Upper lobe of left lung (tissue), 4 donors: ENCODE data around the gene FH.

Source experiments
- EP300 ChIP-seq, 4 donors: sonication (generic); formaldehyde crosslinking; IDR thresholded peaks; one replicate each; pipeline ENCODE4 v1.5.1; 2017; ENCODE audit warnings: antibody characterized with exemption in 4 of 4, control low read depth in 2 of 4
- POLR2A ChIP-seq, 4 donors: fragments of 450-650 bp; IDR thresholded peaks; one replicate each; pipeline ENCODE4 v1.5.1; 2016 to 2017; ENCODE audit warnings: antibody characterized with exemption in 4 of 4, mild to moderate bottlenecking in 2 of 4
- POLR2AphosphoS5 ChIP-seq, 2 donors: sonication (generic); formaldehyde crosslinking; IDR thresholded peaks; one replicate each; pipeline ENCODE4 v1.5.1; 2017; ENCODE audit warnings: antibody characterized with exemption in 2 of 2
- TF ChIP-seq, protein P1 (sequence below), 6 experiments: fragments of 450-650 bp in 4 of 6; fragments of 200-600 bp in 2 of 6; sonication (generic) in 2 of 6; IDR thresholded peaks; one replicate each; pipeline ENCODE4 v1.5.1; 2016 to 2019; ENCODE audit warnings: antibody characterized with exemption in 6 of 6

DNA sequence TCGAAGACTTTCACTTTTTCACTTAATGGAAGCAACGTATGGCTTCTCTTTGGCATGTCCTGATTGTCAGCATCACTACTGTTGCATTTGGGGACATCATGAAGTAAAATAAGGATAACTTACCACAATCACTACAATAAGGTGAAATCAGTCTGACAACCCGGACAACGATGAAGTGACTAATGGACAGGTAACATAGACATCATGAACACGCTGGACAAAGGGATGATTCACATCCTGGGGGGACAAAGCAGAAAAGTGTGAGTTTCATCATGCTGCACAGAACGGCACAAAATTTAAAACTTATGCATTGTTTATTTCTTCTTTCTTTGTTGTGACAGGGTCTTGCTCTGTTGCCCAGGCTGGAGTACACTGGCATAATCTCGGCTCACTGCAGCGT is 53.9 kb downstream of the FH start:
- no peak for TF ChIP-seq POLR2A (IDR thresholded peaks at IDR 0.05)
- TF ChIP-seq, protein P1, sequence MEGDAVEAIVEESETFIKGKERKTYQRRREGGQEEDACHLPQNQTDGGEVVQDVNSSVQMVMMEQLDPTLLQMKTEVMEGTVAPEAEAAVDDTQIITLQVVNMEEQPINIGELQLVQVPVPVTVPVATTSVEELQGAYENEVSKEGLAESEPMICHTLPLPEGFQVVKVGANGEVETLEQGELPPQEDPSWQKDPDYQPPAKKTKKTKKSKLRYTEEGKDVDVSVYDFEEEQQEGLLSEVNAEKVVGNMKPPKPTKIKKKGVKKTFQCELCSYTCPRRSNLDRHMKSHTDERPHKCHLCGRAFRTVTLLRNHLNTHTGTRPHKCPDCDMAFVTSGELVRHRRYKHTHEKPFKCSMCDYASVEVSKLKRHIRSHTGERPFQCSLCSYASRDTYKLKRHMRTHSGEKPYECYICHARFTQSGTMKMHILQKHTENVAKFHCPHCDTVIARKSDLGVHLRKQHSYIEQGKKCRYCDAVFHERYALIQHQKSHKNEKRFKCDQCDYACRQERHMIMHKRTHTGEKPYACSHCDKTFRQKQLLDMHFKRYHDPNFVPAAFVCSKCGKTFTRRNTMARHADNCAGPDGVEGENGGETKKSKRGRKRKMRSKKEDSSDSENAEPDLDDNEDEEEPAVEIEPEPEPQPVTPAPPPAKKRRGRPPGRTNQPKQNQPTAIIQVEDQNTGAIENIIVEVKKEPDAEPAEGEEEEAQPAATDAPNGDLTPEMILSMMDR (IDR thresholded peaks at IDR 0.05) = no peak
- no peak for TF ChIP-seq POLR2AphosphoS5 (IDR thresholded peaks at IDR 0.05)
- TF ChIP-seq EP300 (IDR thresholded peaks at IDR 0.05) = no peak
